WTC11 (cell line): Measurements from ENCODE around the gene ARSJ. TPM values are rescaled to one million over a fixed set of nuclear protein-coding genes. Genes with fewer than 3 reads are reported as not detected.

Source experiments
- ATAC-seq: fragments of 200-7000 bp; cut with Tn5 transposase; 2 replicates; pipeline ENCODE4 v1.10.0; 2021; ENCODE audit warnings: mild to moderate bottlenecking, moderate library complexity
- CTCF ChIA-PET: fragments of 300-600 bp; sonication (Branson Sonifier 250); formaldehyde crosslinking; loops from one replicate; lab custom pipeline; 2021; ENCODE audit warnings: antibody characterized with exemption; lab: Charles Lee
- POLR2A ChIA-PET: fragments of 350-600 bp; sonication (Branson Sonifier 250); formaldehyde crosslinking; loops from one replicate; lab custom pipeline; 2021; ENCODE audit warnings: antibody characterized with exemption; lab: Charles Lee
- DNase-seq: peaks from one replicate; pipeline ENCODE4 v3.0.0; 2021; ENCODE audit warnings: low spot score
- H3K27ac Mint-ChIP-seq: 2 replicates; pipeline ENCODE4 v1.8.0; 2021; ENCODE audit warnings: mixed read lengths
- H3K27me3 Mint-ChIP-seq: 2 replicates; pipeline ENCODE4 v1.8.0; 2021; ENCODE audit warnings: low read depth, mild to moderate bottlenecking, moderate library complexity, mixed read lengths
- H3K36me3 Mint-ChIP-seq: 2 replicates; pipeline ENCODE4 v1.8.0; 2021; ENCODE audit warnings: mixed read lengths
- H3K4me1 Mint-ChIP-seq: 2 replicates; pipeline ENCODE4 v1.8.0; 2022; ENCODE audit warnings: mixed read lengths
- H3K4me3 Mint-ChIP-seq: 2 replicates; pipeline ENCODE4 v1.8.0; 2021; ENCODE audit warnings: mild to moderate bottlenecking, moderate library complexity, mixed read lengths
- H3K9me3 Mint-ChIP-seq: 2 replicates; pipeline ENCODE4 v1.8.0; 2021; ENCODE audit warnings: mixed read lengths
- AFF4 ChIP-seq: sonication (generic); formaldehyde crosslinking; IDR thresholded peaks from 2 replicates; pipeline ENCODE4 v1.8.1; 2023; ENCODE audit warnings: mild to moderate bottlenecking, missing genetic modification reagents, borderline replicate concordance
- ARID4B ChIP-seq: sonication (generic); formaldehyde crosslinking; IDR thresholded peaks from 2 replicates; pipeline ENCODE4 v1.8.0; 2023; ENCODE audit warnings: missing genetic modification reagents, mild to moderate bottlenecking, borderline replicate concordance
- CBFB ChIP-seq: sonication (generic); formaldehyde crosslinking; IDR thresholded peaks from 2 replicates; pipeline ENCODE4 v1.8.1; 2022; ENCODE audit warnings: mild to moderate bottlenecking, low read depth, missing genetic modification reagents
- CTCF ChIP-seq: fragments of 200-600 bp; IDR thresholded peaks from 2 replicates; pipeline ENCODE4 v1.8.0; 2022; ENCODE audit warnings: antibody characterized with exemption
- E2F4 ChIP-seq: sonication (generic); formaldehyde crosslinking; IDR thresholded peaks from 2 replicates; pipeline ENCODE4 v1.8.1; 2022; ENCODE audit warnings: low read depth, mild to moderate bottlenecking, moderate library complexity, missing genetic modification reagents, borderline replicate concordance
- ELF4 ChIP-seq: sonication (generic); formaldehyde crosslinking; IDR thresholded peaks from 2 replicates; pipeline ENCODE4 v1.8.1; 2022; ENCODE audit warnings: low read depth, mild to moderate bottlenecking, moderate library complexity, missing genetic modification reagents
- ETV6 ChIP-seq: sonication (generic); formaldehyde crosslinking; IDR thresholded peaks from 2 replicates; pipeline ENCODE4 v1.8.1; 2022; ENCODE audit warnings: mild to moderate bottlenecking, missing genetic modification reagents
- FOXP1 ChIP-seq: sonication (generic); formaldehyde crosslinking; IDR thresholded peaks from 2 replicates; pipeline ENCODE4 v1.8.0; 2022; ENCODE audit warnings: missing genetic modification reagents, mild to moderate bottlenecking, moderate library complexity, borderline replicate concordance
- HMGA2 ChIP-seq: fragments of 250-450 bp; sonication (Bioruptor Pico); IDR thresholded peaks from 2 replicates; pipeline ENCODE4 v1.4.0; 2021; ENCODE audit warnings: mild to moderate bottlenecking, moderate library complexity
- IRF1 ChIP-seq: sonication (generic); formaldehyde crosslinking; IDR thresholded peaks from 2 replicates; pipeline ENCODE4 v1.8.0; 2023; ENCODE audit warnings: missing genetic modification reagents
- TEAD1 ChIP-seq: sonication (generic); formaldehyde crosslinking; IDR thresholded peaks from 2 replicates; pipeline ENCODE4 v1.8.0; 2022; ENCODE audit warnings: mild to moderate bottlenecking, missing genetic modification reagents
- ZMAT4 ChIP-seq: fragments of 250-450 bp; sonication (Bioruptor Pico); IDR thresholded peaks from 2 replicates; pipeline ENCODE4 v1.9.0; 2021; ENCODE audit warnings: mild to moderate bottlenecking
- ZNF121 ChIP-seq: sonication (generic); formaldehyde crosslinking; IDR thresholded peaks from 2 replicates; pipeline ENCODE4 v1.8.0; 2023; ENCODE audit warnings: missing genetic modification reagents
- ZNF263 ChIP-seq: sonication (generic); formaldehyde crosslinking; IDR thresholded peaks from 2 replicates; pipeline ENCODE4 v1.8.1; 2022; ENCODE audit warnings: low read depth, mild to moderate bottlenecking, moderate library complexity, missing genetic modification reagents
- ZSCAN18 ChIP-seq: fragments of 250-450 bp; sonication (Bioruptor Pico); IDR thresholded peaks from 2 replicates; pipeline ENCODE4 v2.1.2; 2022; ENCODE audit warnings: mild to moderate bottlenecking, moderate library complexity
- total RNA-seq: library from RNA; stranded (reverse); gene quantifications from 3 replicates; pipeline ENCODE4 v1.2.3, GENCODE V29; 2021

ARSJ gene
- total RNA-seq, 1 experiment from 2014 or later = 6.6 TPM

- Mint-ChIP-seq H3K36me3 (peaks cover 26% of the 10 kb centered on the region), H3K9me3 (peaks cover 32% of the 10 kb centered on the region), H3K4me1 (peaks cover 32% of the 10 kb centered on the region), H3K27ac (no peak overlapping the region), H3K27me3 (peaks cover 11% of the 10 kb centered on the region; the same call in 1 of the 2 replicates), H3K4me3 (no peak overlapping the region)
- ChIA-PET POLR2A (no interaction called here), CTCF (no interaction called here)
- no peak for DNase-seq
- TF ChIP-seq IRF1 (CRISPR knock-in tag) = no peak
- TF ChIP-seq CTCF = no peak
- no peak for TF ChIP-seq FOXP1 (CRISPR knock-in tag)
- TF ChIP-seq ETV6 = no peak
- no peak for TF ChIP-seq ELF4
- no peak for TF ChIP-seq ZNF121
- no peak for TF ChIP-seq CBFB (CRISPR knock-in tag)
- TF ChIP-seq ZMAT4 (CRISPR knock-in tag) = no peak
- no peak for TF ChIP-seq ZSCAN18 (CRISPR knock-in tag)
- TF ChIP-seq TEAD1 (CRISPR knock-in tag) = no peak
- no peak for TF ChIP-seq E2F4 (CRISPR knock-in tag)
- TF ChIP-seq ARID4B (CRISPR knock-in tag) = no peak
- TF ChIP-seq AFF4 (CRISPR knock-in tag) = no peak
- TF ChIP-seq ZNF263 (CRISPR knock-in tag) = no peak
- TF ChIP-seq HMGA2 = no peak
- ATAC-seq = no peak
Measured at GRCh38 chr4:113981591-113981990, 2.1 kb upstream of the ARSJ start.
